ENCODE data around the gene KIF6.
"Not testable (repeated sequence)": the region's sequence is repeated elsewhere in the genome, so short reads cannot be mapped to it uniquely, and the experiment has no call there.

Gene KIF6

DNA sequence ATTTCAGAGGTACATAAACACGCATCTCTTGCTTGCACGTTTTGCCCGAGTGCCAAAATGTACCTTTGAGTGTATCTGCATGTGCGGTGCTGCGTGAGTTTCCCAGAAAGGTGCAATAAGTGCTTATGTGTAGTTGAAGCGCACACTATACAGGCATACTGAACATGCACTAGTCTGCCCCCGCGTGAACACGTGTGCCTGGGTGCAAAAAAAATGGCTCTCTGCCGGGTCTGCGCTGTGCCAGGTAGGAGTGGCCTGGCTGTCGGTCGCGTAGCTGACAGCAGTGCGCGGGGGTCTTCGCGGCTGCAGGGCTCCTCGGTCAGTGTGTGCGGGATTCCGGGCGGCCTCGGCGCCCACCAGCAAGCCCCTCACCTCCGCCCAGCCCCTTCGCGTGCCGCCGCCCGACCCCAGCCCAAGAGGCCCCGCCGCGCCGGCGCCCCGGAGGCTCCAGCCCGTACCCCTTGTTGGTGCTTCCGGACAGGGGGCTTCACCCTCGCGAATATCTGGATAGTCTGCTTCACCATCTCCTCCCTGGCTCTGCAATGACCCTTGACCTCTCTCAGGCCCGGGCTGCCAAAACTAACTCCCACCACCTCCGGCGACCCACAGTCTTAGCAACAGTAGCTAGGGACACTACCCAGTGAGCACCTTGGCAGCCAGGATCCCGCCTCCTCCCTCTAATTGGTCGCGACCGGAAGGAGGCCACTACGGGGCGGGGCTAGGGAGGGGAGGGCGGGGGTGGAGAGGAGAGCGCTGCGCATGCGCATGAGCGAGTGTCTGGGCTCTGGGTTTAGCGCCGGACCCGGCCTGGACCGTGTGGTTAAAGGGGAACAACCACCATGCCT lies at the start of gene KIF6:
TSS of gene KIF6 (minus strand) at position 622 of the 845 bp plus-strand sequence. CDS start at position 524, 98 bp downstream.
- peak; percentile 65 to 71 for DNase-seq (ENCODE audit: low read depth in 2 of 2)

- no peak for DNase-seq (ENCODE audit: low read depth in 2 of 2)
These were observed 48.6 kb upstream of the KIF6 start for GRCh38 chr6:39773782-39774181.

DNA sequence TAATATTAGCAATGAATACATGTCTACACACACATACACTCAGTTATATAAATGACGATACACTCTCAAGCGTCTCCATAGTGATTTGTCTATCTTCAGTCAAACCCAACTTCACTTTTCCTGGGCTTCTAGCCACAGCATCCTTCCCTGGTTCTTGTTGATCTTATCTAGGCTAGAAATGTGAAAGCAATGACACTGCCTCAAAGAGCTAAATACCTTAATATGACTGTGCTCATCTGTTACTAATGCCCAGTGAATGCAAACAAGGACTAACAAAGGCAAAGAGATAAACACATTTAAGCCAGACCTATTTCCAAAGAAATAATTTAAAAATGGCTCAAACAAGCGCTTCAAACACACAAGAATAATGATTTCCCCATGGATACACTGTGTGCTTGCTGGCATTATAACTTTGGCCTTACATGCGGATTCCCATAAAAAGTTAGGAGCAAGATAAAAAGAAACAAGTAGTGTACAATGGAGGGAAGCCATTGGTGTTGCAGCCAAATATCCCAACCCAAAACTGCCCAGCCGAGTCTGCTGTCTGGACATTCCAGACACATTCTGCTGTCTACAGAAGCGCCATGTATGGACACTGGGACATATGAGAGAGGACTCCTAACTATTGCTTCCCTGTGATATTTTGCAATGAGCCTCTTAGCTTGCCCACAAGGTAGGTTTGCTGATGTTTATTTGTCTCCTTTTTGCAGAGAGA lies 47.5 kb upstream of the KIF6 start:
- no peak for DNase-seq (ENCODE audit: low read depth in 2 of 2)

- no peak for DNase-seq (ENCODE audit: low read depth in 2 of 2)
These were observed 45.2 kb upstream of the KIF6 start for GRCh38 chr6:39770446-39770845.

DNA sequence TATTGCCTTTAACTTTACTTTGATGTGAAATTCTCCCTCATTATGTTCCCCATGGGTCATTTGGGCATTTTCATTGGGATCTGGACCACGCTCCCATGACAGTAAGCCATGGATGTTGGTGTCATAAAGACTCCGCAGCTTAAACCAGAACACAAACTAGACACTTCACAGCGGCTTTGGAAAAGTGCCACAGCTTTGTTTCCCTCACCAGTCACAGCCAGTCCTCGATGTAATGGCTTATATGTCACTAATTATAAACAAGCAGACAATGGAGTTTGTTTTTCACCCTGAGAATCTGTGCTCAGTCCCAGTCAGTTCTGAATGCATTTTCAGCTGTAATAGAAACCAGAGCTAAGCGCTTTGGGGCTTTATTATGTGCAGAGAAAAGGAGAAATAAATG lies 43.8 kb upstream of the KIF6 start:
- no peak for DNase-seq (ENCODE audit: low read depth in 2 of 2)

DNA sequence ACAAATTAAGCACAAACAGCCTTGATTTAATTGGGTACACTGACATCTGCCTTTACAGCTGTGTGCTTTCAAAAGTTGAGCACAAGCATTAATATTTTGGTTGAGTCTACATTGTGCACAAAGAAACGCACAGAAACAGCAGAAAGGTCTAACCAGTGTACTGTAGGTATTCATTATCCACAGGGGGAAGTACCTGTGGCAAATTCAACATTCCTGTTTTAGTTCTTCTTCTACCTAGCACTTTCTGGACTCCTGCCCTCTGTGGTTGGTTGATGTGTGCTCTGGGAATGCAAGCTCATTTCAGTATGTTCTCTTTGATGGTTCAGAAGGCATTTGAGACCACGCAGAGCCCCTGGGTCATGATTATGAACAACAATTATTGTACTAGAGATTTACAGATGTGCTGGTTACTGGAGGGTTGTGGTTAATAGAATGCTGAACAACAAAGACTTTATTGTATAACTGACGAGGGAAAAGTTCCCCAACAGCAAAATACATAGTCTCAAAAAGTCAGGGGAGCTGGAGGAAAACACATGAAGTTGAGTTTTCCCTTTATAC lies 40.4 kb upstream of the KIF6 start:
- no peak for DNase-seq (ENCODE audit: low read depth in 2 of 2)

GRCh38 chr6:39760226-39760952 lies 35.2 kb upstream of the KIF6 start:
- DNase-seq (ENCODE audit: low read depth in 2 of 2) = no peak

GRCh38 chr6:39758905-39759605 lies 33.8 kb upstream of the KIF6 start:
- DNase-seq (ENCODE audit: low read depth in 2 of 2) = no peak

- no peak for DNase-seq (ENCODE audit: low read depth in 2 of 2)
These were observed 31.4 kb upstream of the KIF6 start for GRCh38 chr6:39756582-39756981.

DNA sequence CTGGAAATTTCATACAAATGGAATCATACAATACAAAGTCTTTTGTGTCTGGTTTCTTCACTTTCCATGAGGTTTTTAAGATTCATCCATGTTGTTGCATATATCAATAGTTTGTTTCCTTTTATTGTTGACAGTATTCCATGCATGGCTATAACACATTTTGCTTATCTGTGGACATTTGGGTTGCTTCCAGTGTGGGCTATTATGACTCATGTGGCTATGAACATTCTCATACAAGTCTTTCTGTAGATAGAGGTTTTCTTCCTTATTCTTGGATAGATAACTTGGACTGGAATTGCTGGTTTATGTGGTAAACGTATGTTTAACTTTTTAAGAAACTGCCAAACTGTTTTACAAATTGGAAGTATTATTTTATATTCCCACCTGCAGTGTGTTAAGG lies 30.0 kb upstream of the KIF6 start:
- no peak for DNase-seq (ENCODE audit: low read depth in 2 of 2)

DNA sequence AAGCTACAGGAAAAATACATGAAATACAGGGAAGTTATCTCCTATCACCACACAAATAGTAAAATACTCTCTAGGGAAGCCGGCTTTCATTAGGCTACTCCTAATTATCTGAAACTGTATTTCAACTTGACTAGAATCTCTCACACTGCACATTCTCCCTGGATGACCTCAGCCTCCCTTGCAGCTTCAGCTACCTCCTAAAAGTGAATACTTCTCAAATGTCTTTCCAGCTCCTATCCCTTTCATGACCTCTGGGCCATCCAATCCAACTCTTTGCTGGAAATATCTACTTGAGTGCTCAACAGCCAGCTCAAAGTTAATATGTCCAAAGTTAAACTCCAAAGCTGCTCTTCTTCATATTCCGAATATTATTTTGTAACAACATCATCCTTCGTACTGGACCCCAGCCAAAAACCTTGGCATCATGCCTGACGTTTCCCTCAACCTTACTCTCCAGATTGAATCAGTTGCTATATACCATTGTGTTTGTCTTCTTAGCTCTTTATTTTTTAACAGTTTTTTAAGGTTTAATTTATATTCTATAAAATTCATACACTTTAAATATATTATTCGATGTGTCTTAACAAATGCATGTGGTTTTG lies 29.4 kb upstream of the KIF6 start:
- no peak for DNase-seq (ENCODE audit: low read depth in 2 of 2)

- no peak for DNase-seq (ENCODE audit: low read depth in 2 of 2)
These were observed 28.5 kb upstream of the KIF6 start for GRCh38 chr6:39753725-39754045.

- DNase-seq (ENCODE audit: low read depth in 2 of 2) = no peak
These were observed 27.9 kb upstream of the KIF6 start for GRCh38 chr6:39752835-39753724.

- DNase-seq (ENCODE audit: low read depth in 2 of 2) = no peak
These were observed 21.6 kb upstream of the KIF6 start for GRCh38 chr6:39746795-39747194.

- DNase-seq (ENCODE audit: low read depth in 2 of 2) = no peak
These were observed 8.5 kb upstream of the KIF6 start for GRCh38 chr6:39733704-39734103.

DNA sequence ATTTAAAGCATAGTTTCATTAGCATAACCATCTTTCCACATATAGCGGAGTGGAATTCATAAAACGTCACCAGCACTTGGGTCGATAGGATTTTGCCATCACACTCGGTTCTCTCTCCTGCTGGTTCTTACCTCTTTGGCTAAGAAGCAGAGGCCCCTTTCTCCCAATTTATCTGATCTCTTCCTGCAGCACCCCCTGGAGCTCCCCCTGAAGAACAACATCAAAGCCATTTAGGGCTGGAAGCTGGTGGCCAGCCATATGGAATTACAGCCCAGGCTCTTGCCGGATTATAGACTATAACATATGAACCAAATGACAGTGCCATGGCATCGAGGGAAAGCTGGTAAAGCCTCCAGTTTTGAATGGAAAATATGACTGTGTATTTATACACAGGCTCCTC lies 6.4 kb upstream of the KIF6 start:
- DNase-seq (ENCODE audit: low read depth in 2 of 2) = no peak

GRCh38 chr6:39729945-39730344 lies 4.7 kb upstream of the KIF6 start:
- DNase-seq (ENCODE audit: low read depth in 2 of 2) = no peak

DNA sequence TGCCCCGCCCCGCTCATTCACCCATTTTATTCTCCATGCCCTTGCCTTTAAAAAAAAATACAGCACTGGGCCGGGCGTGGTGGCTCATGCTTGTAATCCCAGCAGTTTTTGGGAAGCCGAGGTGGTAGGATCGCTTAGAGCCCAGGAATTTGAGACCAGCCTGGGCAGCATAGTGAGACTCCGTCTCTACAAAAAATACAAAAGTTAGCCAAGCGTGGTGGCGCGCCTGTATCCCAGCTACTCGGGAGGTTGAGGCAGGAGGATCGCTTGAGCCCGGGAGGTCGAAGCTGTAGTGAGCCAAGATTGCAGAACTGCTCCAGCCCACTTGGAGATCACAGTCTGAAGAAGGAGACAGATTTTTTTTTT lies 407 bp upstream of the KIF6 start:
- DNase-seq (ENCODE audit: low read depth in 2 of 2) = no peak

- DNase-seq (ENCODE audit: low read depth in 2 of 2) = not testable (repeated sequence)
These were observed 1.9 kb downstream of the KIF6 start for GRCh38 chr6:39723350-39723749.

- DNase-seq (ENCODE audit: low read depth in 2 of 2) = no peak
These were observed 10.4 kb downstream of the KIF6 start for GRCh38 chr6:39714802-39715201.
